Measurements from ENCODE around the gene PKD2L2.
"Not testable (repeated sequence)": the region's sequence is repeated elsewhere in the genome, so short reads cannot be mapped to it uniquely, and the experiment has no call there.

Gene PKD2L2

DNA sequence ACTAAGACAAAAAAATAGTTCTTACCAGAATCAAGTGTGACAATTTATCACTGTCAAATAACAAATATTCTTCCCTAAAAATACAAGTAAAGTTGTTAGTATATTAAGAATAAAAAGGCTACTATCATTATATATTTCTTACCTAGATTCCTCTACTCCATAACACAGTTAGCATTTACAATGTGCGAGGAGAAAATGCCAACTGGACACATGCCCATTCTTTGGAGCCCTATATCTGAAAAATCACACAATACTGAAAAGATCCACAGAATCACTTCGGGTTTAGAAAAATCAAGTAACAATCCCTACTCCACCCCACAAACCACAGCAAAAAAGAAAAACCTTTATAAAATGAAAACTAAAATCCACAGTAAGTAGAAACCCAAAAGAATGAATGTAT, 70.9 kb downstream of the PKD2L2 start:
- no peak for DNase-seq

DNA sequence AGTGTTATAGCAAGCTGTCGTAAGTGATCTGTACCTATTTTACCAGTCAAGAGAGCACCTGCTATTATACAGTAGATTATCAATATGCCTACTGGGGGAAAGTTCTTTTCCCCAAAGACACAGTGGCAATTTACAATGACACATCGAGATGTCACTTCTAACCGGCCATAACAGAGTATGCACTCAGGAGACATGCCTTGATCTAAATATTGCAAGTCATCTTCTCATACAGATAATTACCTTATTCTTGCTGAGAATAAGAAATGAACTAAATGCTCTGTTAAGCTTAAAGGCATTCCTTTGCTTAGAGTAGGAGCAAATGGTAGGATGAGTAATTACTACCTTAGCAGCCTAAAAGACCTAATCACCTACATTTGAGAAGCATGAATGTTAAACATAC, 71.6 kb downstream of the PKD2L2 start:
- DNase-seq = no peak

DNA sequence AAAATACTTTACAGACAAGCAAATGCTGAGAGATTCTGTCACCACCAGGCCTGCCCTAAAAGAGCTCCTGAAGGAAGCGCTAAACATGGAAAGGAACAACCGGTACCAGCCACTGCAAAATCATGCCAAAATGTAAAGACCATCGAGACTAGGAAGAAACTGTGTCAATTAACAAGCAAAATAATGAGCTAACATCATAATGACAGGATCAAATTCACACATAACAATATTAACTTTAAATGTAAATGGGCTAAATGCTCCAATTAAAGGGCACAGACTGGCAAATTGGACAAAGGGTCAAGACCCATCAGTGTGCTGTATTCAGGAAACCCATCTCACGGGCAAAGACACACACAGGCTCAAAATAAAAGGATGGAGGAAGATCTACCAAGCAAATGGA, 81.1 kb downstream of the PKD2L2 start:
- not testable (repeated sequence) for DNase-seq

DNA sequence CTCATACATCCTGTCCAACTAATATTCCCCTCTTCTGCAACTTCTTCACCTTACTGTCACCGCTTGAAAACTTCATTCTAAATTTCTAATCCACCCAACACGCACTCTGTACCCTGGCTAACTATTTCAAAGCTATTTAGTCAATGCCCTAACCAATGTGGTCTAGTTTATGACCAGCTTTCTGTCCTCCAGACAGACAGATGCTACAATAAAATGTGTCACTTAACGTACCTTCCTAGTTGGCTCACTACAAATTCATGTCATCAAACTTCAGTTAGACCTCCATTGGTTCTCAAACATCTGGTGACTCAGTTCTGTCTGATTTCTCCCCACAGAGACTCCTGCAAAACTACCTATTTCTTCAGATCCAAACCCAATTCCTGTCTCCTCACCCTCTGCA, 86.0 kb downstream of the PKD2L2 start:
- no peak for DNase-seq

DNA sequence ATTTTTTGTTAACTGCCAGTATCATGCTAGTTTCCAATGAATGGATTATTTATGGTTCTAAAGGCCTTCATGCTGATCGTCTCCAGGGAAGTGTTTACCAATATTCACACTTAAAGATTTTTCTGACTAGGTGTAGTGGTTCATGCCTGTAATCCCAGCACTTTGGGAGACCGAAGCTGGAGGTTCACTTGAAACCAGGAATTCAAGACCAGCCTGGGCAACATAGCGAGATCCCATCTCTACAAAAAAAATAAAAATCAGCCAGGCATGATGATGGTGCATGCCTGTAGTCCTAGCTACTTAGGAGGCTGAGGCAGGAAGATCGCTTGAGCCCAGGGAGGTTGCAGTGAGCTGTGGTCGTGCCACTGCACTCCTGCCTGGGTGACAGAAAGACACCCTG, 100.2 kb downstream of the PKD2L2 start:
- DNase-seq = no peak

Data from activated gamma-delta T cell (primary cell).